Type B pancreatic cell (in vitro differentiated cells): Measurements from ENCODE around the gene RAB3IL1. TPM values are rescaled to one million over a fixed set of nuclear protein-coding genes. Genes with fewer than 3 reads are reported as not detected.

Source experiments
- DNase-seq: peaks from one replicate; pipeline ENCODE4 v3.0.0; 2021; ENCODE audit warnings: mixed read lengths; ENCODE audit not compliant: unreplicated experiment; ENCODE audit errors: extremely low spot score
- H3K27ac Mint-ChIP-seq: 2 replicates; pipeline ENCODE4 v1.8.0; 2021; ENCODE audit warnings: mild to moderate bottlenecking, mixed read lengths
- H3K27me3 Mint-ChIP-seq: 2 replicates; pipeline ENCODE4 v1.8.0; 2021; ENCODE audit warnings: mixed read lengths
- H3K36me3 Mint-ChIP-seq: 2 replicates; pipeline ENCODE4 v1.8.0; 2021; ENCODE audit warnings: mixed read lengths
- H3K4me1 Mint-ChIP-seq: one replicate; pipeline ENCODE4 v1.8.0; 2021; ENCODE audit warnings: mixed read lengths; ENCODE audit not compliant: unreplicated experiment
- H3K4me3 Mint-ChIP-seq: 2 replicates; pipeline ENCODE4 v1.8.0; 2021; ENCODE audit warnings: mild to moderate bottlenecking, mixed read lengths
- H3K9me3 Mint-ChIP-seq: 2 replicates; pipeline ENCODE4 v1.8.0; 2021; ENCODE audit warnings: mixed read lengths
- total RNA-seq: library from RNA; stranded (reverse); gene quantifications from 2 replicates; pipeline ENCODE4 v1.2.1, GENCODE V29; 2021; ENCODE audit warnings: low replicate concordance
- TF ChIP-seq, protein P1 (sequence below): fragments of 200-600 bp; sonication (generic); conservative IDR thresholded peaks from 2 replicates; pipeline ENCODE4 v1.5.0; 2021; ENCODE audit warnings: antibody characterized with exemption, mild to moderate bottlenecking

Gene RAB3IL1
- total RNA-seq, 1 donor from 2014 or later: 16.6 TPM

DNA sequence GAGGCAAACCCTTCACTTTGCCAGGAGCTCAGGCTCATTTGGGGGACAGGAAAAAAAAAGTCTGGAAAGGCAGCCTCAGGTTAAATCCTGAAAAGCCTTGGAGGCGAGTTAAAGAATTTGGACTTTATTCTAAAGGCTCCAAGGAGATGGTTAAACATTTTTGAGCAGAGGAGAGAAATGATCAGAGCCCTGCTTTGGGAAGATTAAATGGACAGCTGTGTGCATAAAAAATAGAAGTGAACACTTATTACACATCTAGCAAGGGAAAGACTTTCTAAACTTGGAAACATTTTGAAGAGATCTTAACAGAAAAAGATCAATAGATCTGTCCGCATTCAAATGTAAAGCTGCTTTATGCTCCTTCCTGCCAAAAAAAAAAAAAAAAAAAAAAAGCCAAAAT lies 8.4 kb upstream of the RAB3IL1 start:
- H3K4me3 Mint-ChIP-seq: no peak overlapping the region
- H3K27ac Mint-ChIP-seq: no peak overlapping the region

DNA sequence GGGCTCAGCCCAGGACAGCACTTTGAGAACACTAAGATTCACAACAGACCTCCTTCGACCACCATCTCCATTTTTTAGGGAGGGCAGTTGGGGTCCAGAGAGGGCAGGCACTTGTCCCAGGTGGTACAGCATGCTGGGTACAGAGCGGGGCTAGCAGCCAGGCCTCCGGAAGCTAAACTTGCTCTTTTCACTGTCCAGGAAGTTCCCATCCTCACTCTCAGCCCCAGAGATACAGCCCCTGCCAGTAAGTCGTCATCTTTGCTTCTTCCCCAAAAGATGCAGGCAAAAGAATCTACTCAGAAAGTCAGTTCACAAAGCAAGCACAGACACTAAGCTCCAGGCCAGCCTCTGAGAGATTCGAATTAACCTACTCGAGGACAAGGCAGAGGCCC lies 6.7 kb upstream of the RAB3IL1 start:
- TF ChIP-seq, protein P1, sequence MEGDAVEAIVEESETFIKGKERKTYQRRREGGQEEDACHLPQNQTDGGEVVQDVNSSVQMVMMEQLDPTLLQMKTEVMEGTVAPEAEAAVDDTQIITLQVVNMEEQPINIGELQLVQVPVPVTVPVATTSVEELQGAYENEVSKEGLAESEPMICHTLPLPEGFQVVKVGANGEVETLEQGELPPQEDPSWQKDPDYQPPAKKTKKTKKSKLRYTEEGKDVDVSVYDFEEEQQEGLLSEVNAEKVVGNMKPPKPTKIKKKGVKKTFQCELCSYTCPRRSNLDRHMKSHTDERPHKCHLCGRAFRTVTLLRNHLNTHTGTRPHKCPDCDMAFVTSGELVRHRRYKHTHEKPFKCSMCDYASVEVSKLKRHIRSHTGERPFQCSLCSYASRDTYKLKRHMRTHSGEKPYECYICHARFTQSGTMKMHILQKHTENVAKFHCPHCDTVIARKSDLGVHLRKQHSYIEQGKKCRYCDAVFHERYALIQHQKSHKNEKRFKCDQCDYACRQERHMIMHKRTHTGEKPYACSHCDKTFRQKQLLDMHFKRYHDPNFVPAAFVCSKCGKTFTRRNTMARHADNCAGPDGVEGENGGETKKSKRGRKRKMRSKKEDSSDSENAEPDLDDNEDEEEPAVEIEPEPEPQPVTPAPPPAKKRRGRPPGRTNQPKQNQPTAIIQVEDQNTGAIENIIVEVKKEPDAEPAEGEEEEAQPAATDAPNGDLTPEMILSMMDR: no peak
- Mint-ChIP-seq H3K27ac (peak overlapping the region; percentile 94), H3K36me3 (no peaks in the 10 kb centered on the region), H3K27me3 (peaks cover 14% of the 10 kb centered on the region), H3K4me3 (no peak overlapping the region), H3K4me1 (peaks cover 53% of the 10 kb centered on the region), H3K9me3 (no peaks in the 10 kb centered on the region)
- no peak for DNase-seq

More for the DNA sequence above, 8.4 kb upstream of the RAB3IL1 start:
- Mint-ChIP-seq H3K27me3 (peaks cover 5% of the 10 kb centered on the region), H3K36me3 (no peaks in the 10 kb centered on the region), H3K4me1 (peaks cover 43% of the 10 kb centered on the region), H3K9me3 (no peaks in the 10 kb centered on the region)
- TF ChIP-seq, protein P1: no peak
- no peak for DNase-seq

DNA sequence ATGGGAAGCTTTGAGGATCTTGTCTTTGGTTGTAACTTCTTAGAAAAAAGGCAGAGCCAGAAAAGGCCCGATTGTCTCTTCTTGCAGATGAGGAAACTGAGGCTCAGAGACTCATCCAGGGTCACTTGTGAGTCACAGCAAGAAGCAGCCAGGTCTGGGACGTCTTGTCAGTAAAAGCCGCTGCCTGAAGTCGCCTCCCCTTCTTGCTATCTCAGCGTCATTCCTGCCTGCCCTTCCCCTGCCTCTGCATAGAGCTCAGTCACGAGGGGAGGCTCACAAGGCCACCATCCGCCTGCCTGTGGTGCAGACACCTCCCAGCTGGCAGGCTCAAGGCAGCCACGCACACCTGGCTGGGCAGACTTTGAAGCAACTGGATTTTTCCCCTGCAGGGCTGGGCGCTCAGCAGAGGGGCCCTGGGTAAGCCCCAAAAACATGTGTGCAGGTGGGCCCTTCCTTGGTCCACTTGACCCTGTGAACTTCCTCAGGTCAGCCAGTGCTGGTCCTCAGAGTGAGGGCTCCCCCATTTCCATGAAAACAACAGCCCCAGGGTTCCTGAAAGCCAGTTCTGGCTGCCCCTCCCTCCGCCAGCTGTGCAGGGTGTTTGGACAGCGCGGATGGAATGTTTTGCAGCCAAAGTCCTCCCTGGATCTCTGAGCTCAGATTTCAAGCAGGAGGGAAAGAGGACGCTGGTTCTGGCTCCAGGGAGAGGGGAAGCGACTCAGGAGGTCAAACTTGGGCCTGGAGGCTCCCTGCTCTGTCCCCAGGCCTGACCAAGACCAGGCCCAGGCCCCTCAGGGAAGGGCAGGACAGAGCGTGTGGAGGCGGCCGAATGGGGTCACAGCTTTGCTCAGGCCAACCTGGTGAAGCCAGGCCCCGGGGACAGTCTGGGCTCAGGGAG lies 6.0 kb upstream of the RAB3IL1 start:
- Mint-ChIP-seq H3K36me3 (no peaks in the 10 kb centered on the region), H3K27me3 (peaks cover 20% of the 10 kb centered on the region), H3K4me1 (peaks cover 60% of the 10 kb centered on the region), H3K4me3 (peak overlapping the region; percentile 78), H3K27ac (peak overlapping the region; percentile 94), H3K9me3 (no peaks in the 10 kb centered on the region)
- DNase-seq: peak; percentile 72
- TF ChIP-seq, protein P1: no peak

DNA sequence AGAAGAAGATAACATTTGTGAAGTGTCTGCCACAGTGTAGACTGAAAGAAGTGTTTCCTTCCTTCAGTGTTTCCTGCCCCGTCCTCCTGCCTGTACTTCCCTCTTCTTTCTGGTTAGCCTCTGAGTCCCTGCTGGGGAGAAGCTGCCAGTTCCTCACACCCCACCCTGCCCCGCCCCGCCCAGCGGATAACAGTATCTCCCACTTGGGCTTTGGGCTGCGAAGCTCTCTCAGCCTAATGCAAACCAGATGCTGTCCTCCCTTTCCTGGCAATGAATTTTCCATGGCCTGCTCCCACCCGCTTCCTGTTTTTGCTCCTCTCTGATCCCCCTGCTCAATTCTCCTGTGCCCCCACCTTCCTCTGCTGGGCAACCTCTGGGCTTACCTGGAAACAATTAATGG lies 5.2 kb upstream of the RAB3IL1 start:
- Mint-ChIP-seq H3K36me3 (no peaks in the 10 kb centered on the region), H3K4me3 (peak overlapping the region; percentile 78), H3K27ac (peak overlapping the region; percentile 94), H3K27me3 (peaks cover 27% of the 10 kb centered on the region), H3K9me3 (no peaks in the 10 kb centered on the region), H3K4me1 (peaks cover 68% of the 10 kb centered on the region)
- TF ChIP-seq, protein P1: no peak
- peak; percentile 71 for DNase-seq

DNA sequence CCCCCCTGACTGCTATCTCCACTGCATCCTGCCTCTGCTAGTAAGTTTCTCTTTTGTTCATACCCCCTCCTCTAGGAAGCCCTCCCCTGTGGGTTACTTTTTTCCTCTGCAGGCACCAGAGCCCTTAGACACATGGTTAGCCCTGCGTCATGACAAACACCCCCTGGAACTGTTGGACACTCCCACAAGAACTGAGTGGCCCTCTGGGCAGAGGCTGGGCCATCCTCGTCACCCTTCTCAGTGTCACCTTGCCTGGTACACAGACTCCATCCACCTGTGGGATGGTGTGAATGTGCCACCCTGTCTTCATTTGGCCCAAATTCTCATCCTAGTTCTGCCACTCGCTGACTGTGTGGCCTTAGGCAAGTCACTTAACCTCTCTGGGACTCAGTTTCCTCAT lies 4.1 kb upstream of the RAB3IL1 start:
- no peak overlapping the region for H3K4me3 Mint-ChIP-seq
- H3K9me3 Mint-ChIP-seq: no peaks in the 10 kb centered on the region
- H3K27me3 Mint-ChIP-seq: peaks cover 27% of the 10 kb centered on the region
- H3K27ac Mint-ChIP-seq: no peak overlapping the region
- DNase-seq: peak; percentile 43
- no peaks in the 10 kb centered on the region for H3K36me3 Mint-ChIP-seq
- peaks cover 64% of the 10 kb centered on the region for H3K4me1 Mint-ChIP-seq
- TF ChIP-seq, protein P1: no peak
